ENCODE results near the gene RAPGEF2.
"Not testable (repeated sequence)": the region's sequence is repeated elsewhere in the genome, so short reads cannot be mapped to it uniquely, and the experiment has no call there.

RAPGEF2 gene

GRCh38 chr4:159337041-159337440 is 234.2 kb downstream of the RAPGEF2 start:
- DNase-seq: no peak

GRCh38 chr4:159341522-159341921 is 238.6 kb downstream of the RAPGEF2 start:
- no peak for DNase-seq

- DNase-seq: no peak
Observed at GRCh38 chr4:159342374-159342773, 239.5 kb downstream of the RAPGEF2 start.

DNA sequence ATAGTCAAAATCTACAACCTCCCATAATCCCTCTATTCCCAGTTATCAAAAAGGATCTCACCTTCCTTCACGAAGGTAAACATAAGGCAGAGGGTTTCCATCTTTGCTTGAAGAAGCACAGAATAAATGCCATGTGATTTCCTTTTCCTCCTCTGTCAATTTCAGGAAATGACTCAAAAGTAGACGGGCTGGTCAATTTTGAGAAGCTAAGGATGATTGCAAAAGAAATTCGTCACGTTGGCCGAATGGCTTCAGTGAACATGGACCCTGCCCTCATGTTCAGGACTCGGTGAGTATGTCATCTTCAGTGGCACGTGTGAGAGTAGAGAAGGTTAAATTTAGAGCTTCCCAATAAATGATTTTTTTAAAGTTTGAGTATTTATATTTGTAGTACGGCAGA is 240.2 kb downstream of the RAPGEF2 start:
- no peak for DNase-seq

GRCh38 chr4:159344877-159345276 is 242.0 kb downstream of the RAPGEF2 start:
- DNase-seq: no peak

DNA sequence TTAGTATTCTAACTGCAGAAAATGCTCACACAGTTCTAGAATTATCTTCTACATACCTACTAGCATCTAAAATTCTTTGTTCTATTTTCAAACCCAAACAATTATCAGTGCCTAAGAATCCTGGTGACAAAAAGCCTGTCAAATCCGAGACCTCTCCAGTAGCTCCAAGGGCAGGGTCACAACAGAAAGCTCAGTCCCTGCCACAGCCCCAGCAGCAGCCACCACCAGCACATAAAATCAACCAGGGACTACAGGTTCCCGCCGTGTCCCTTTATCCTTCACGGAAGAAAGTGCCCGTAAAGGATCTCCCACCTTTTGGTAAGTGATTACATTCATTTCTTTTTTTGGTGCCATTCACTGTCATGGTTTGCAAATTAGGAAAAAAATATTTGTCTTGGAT is 243.8 kb downstream of the RAPGEF2 start:
- no peak for DNase-seq

GRCh38 chr4:159347813-159348212 is 244.9 kb downstream of the RAPGEF2 start:
- no peak for DNase-seq

- no peak for DNase-seq
Observed at GRCh38 chr4:159349332-159349731, 246.5 kb downstream of the RAPGEF2 start.

- no peak for DNase-seq
Observed at GRCh38 chr4:159352609-159353008, 249.7 kb downstream of the RAPGEF2 start.

GRCh38 chr4:159353422-159354116 is 250.7 kb downstream of the RAPGEF2 start:
- DNase-seq: no peak

- no peak for DNase-seq
Observed at GRCh38 chr4:159355466-159355865, 252.6 kb downstream of the RAPGEF2 start.

DNA sequence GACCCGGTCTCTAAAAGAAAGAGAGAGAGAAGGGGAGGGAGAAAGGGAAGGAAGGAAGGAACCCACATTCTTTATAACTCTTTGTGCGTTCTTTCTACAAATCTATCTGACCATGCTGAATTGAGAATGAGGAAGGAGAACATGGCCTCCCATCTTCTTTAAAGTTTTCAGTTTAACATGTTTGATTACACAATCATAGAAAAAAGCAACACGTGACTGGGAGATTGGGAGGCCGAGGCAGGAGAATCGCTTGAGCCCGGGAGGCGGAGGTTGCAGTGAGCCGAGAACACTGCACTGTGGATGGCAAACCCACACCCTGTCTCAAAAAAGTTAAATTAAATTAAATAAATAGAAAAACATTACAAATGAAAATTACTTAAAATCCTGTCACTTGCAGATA is 254.5 kb downstream of the RAPGEF2 start:
- no peak for DNase-seq

- DNase-seq: no peak
Observed at GRCh38 chr4:159358226-159358625, 255.3 kb downstream of the RAPGEF2 start.

DNA sequence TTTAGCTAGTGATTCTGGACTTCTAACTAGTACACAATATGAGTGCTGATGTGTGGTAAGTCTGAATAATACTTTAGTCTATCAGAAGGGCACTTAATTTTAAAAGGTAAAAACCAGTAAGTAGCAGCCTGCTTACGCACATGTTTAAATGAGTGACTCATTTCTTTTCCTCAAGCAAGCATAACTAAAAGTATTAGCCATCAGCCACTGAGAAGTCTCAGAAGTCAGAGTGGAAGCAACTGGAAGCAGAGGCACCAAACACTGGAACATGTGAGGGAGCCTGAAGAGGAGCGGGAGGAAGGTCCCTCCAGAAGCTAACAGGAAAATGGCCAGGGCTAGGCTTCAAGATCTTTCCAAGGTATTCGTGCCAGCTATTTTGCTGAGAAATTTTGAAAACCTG is 257.7 kb downstream of the RAPGEF2 start:
- no peak for DNase-seq

DNA sequence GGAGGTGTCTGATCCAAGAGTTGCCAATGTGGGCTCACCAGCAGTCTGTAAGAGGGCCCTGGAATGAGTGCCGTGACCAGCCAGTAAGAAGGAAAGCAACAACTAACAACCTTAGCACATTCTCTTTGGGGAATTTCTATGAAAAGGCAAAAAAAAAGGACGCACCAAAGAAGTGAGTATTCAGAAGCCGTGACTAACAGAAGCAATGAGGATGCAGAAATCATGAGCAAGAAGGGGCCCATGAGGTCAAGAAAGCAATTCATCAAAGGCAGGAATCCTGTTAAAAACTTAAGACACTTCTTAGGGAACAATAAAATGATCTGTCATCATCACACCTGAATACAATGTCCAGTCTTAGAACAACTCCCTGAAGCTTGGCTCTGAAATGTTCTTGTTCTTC is 260.5 kb downstream of the RAPGEF2 start:
- DNase-seq: no peak

GRCh38 chr4:159366966-159367780 is 264.3 kb downstream of the RAPGEF2 start:
- no peak for DNase-seq

- DNase-seq: no peak
Observed at GRCh38 chr4:159367781-159368080, 264.9 kb downstream of the RAPGEF2 start.

- DNase-seq: no peak
Observed at GRCh38 chr4:159368320-159368719, 265.4 kb downstream of the RAPGEF2 start.

DNA sequence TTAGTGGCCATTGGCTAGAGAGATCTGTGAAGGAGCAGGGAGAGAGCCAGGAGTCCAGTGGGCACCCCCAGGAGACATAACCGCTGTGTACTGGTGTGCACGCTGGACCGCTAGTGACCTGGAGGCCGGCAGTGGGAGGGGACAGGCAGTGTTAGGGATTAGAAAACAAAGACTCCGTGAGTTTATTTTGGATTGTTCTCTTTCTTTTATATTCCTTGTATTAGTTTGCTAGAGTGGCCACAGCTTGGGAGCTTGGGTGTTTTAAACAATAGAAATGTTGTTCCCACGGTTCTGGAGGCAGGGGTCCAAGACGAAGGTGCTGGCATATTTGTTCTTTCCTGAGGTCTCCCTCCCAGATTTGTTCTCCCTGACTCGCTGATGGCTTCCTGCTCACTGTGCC is 266.4 kb downstream of the RAPGEF2 start:
- DNase-seq: no peak

- no peak for DNase-seq
Observed at GRCh38 chr4:159370286-159370685, 267.4 kb downstream of the RAPGEF2 start.

DNA sequence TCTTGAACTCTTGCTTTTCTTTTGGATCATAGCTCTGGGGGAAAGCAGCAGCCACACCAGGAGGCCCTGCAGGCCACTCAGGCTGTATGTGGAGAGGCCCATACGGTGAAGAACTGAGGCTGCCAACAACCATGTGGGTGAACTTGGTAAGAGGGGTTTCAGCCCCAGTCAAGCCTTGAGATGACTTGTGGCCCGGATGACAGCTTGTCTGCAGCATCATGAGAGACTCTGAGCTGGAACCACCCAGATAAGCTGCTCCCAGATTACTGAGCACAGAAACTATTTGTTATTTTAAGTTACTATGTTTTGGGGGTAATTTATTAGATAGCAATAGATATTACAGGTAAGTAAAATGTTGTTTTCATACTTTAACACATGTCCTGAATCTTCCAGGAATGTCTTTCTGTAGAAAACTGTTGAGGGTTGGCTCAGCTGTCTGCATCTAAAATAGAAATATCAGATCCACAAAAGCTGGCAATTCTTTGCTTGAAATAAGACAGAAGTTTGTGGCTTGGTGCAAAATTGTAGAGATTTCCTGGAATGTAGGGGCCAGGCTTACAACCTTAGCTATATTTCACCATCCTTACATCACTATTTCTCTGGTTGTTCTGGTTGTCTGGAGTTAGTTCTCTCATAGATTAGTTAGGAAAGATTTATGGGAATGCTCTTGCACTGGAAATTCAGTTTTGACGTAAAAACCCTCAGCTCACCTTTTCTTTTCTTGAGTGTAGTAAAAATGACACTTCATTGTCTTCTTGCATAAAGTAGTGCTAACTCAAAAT is 272.1 kb downstream of the RAPGEF2 start:
- DNase-seq: no peak

GRCh38 chr4:159376289-159376688 is 273.4 kb downstream of the RAPGEF2 start:
- no peak for DNase-seq

DNA sequence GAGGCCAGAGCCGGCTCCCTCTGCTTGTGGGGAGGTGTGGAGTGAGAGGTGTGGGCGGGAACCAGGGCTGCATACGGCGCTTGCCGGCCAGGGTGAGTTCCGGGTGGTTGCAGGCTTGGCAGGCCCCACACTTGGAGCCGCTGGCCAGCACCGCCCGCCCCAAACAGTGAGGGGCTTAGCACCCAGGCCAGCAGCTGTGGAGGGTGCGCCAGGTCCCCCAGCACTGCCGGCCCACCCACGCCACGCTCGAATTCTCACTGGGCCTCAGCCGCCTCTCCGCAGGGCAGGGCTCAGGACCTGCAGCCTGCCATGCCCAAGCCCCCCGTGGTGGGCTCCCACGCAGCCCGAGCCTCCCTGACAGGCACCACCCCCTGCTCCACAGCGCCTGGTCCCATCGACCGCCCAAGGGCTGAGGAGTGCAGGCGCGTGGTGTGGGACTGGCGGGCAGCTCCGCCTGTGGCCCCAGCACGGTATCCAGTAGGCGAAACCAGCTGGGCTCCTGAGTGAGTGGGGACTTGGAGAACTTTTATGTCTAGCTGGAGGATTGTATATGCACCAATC is 275.3 kb downstream of the RAPGEF2 start:
- no peak for DNase-seq

GRCh38 chr4:159379064-159379463 is 276.2 kb downstream of the RAPGEF2 start:
- DNase-seq: not testable (repeated sequence)
